Panc1 (cell line): Measurements from ENCODE around the gene CLDN11. TPM values are rescaled to one million over a fixed set of nuclear protein-coding genes. Genes with fewer than 3 reads are reported as not detected.

Source experiments
- ATAC-seq: fragments of 200-7000 bp; cut with Tn5 transposase; 2 replicates; pipeline ENCODE4 v1.9.1; 2020; ENCODE audit warnings: mild to moderate bottlenecking, moderate library complexity
- BruUV-seq: library from RNA; stranded (reverse); fragments of 400-500 nt; replicated peaks from 2 replicates; lab custom pipeline; 2021; lab: Mats Ljungman, UMichigan
- CTCF ChIA-PET: fragments of 300-600 bp; sonication (Branson Sonifier 250); formaldehyde crosslinking; loops from one replicate; lab custom pipeline; 2022; ENCODE audit warnings: antibody characterized with exemption; lab: Charles Lee
- POLR2A ChIA-PET: fragments of 300-600 bp; sonication (Branson Sonifier 250); formaldehyde crosslinking; loops from one replicate; lab custom pipeline; 2022; ENCODE audit warnings: antibody characterized with exemption; lab: Charles Lee
- DNase-seq: peaks from one replicate; pipeline ENCODE4 v3.0.0-alpha.2; 2010; ENCODE audit warnings: low read depth, low spot score
- H3K27ac ChIP-seq: 2 replicates; pipeline ENCODE4 v1.5.1; 2011; ENCODE audit warnings: mild to moderate bottlenecking, low read length, inconsistent platforms
- H3K27me3 ChIP-seq: fragments of 200-500 bp; sonication (Bioruptor generic); 2 replicates; pipeline ENCODE4 v1.6.0; 2014; ENCODE audit warnings: low read length, inconsistent platforms; ENCODE audit not compliant: control insufficient read depth, insufficient read depth
- H3K36me3 ChIP-seq: fragments of 200-500 bp; sonication (Bioruptor generic); 2 replicates; pipeline ENCODE4 v1.5.1; 2014; ENCODE audit warnings: inconsistent platforms, mild to moderate bottlenecking, low read length, moderate library complexity; ENCODE audit not compliant: control insufficient read depth, insufficient read depth
- H3K4me1 ChIP-seq: 2 replicates; pipeline ENCODE4 v1.5.1; 2011; ENCODE audit warnings: inconsistent platforms, mild to moderate bottlenecking, low read length, moderate library complexity; ENCODE audit not compliant: control insufficient read depth, insufficient read depth
- H3K4me3 ChIP-seq, 2 experiments: 2 replicates each; pipeline ENCODE4 v1.5.1; 2011 to 2012; ENCODE audit warnings: low read depth in 2 of 2, low read length in 2 of 2, mild to moderate bottlenecking in 2 of 2, inconsistent platforms in 1 of 2, moderate library complexity in 1 of 2
- H3K9me3 ChIP-seq: fragments of 200-500 bp; sonication (Bioruptor generic); 2 replicates; pipeline ENCODE4 v1.5.1; 2014; ENCODE audit warnings: low read depth, mild to moderate bottlenecking, inconsistent platforms, low read length, moderate library complexity; ENCODE audit not compliant: control insufficient read depth, insufficient read depth
- CTCF ChIP-seq: fragments of 450-650 bp; IDR thresholded peaks from 2 replicates; pipeline ENCODE4 v1.5.1; 2017; ENCODE audit warnings: mild to moderate bottlenecking
- POLR2AphosphoS5 ChIP-seq: IDR thresholded peaks from 2 replicates; pipeline ENCODE4 v1.6.1; 2012; ENCODE audit warnings: mild to moderate bottlenecking, low read depth, low read length, moderate library complexity
- REST ChIP-seq, 2 experiments: IDR thresholded peaks; 2 replicates each; pipeline ENCODE4 v1.6.1; 2011 to 2012; ENCODE audit warnings: low read depth in 2 of 2, control low read depth in 1 of 2, low read length in 1 of 2, mild to moderate bottlenecking in 1 of 2, moderate library complexity in 1 of 2; ENCODE audit not compliant: insufficient read depth in 1 of 2
- SIN3A ChIP-seq: IDR thresholded peaks from 2 replicates; pipeline ENCODE4 v1.6.1; 2012; ENCODE audit warnings: low read depth, mild to moderate bottlenecking, low read length, moderate library complexity, borderline replicate concordance; ENCODE audit not compliant: insufficient read depth
- TCF7L2 ChIP-seq: IDR thresholded peaks from 2 replicates; pipeline ENCODE4 v1.6.1; 2011; ENCODE audit warnings: mild to moderate bottlenecking, low read depth, low read length, inconsistent platforms
- in situ Hi-C: cut with HindIII; loops from 2 replicates; pipeline ENCODE4 v1.10.0; 2016; ENCODE audit warnings: low sequenced_read_pairs, low pct_unique_long_range_greater_than_20kb
- intact Hi-C: fragments of 100-400 bp; cut with micrococcal nuclease; formaldehyde crosslinking; loops from one replicate; pipeline ENCODE4 v1.10.0; 2022; ENCODE audit not compliant: unreplicated experiment
- total RNA-seq: library from RNA; stranded (reverse); gene quantifications from one replicate; pipeline ENCODE4 v1.2.1, GENCODE V29; 2021; ENCODE audit not compliant: unreplicated experiment

CLDN11 gene
- total RNA-seq, 1 experiment from 2014 or later = 1.9 TPM

- no peak for ATAC-seq
- H3K27ac ChIP-seq = no peak overlapping the region
- intact Hi-C loops (no loop called here), in situ Hi-C loops (no loop called here)
- BruUV-seq = no TSS peak
- POLR2A ChIA-PET = no interaction called here
- H3K4me3 ChIP-seq = no peak overlapping the region
- no peaks in the 10 kb centered on the region for H3K9me3 ChIP-seq
- DNase-seq = no peak
- no peaks in the 10 kb centered on the region for H3K27me3 ChIP-seq
- TF ChIP-seq POLR2AphosphoS5 = no peak
- no peaks in the 10 kb centered on the region for H3K36me3 ChIP-seq
- no peaks in the 10 kb centered on the region for H3K4me1 ChIP-seq
- CTCF ChIA-PET = no interaction called here
These were observed 46.3 kb upstream of the CLDN11 start for GRCh38 chr3:170372190-170372879.

GRCh38 chr3:170383567-170383966 lies 35.1 kb upstream of the CLDN11 start:
- no peak for DNase-seq
- H3K4me1 ChIP-seq = no peaks in the 10 kb centered on the region
- intact Hi-C loops = no loop called here
- H3K36me3 ChIP-seq = peaks cover 4% of the 10 kb centered on the region; the same call in 1 of the 2 replicates
- ATAC-seq = no peak; the same call in 1 of the 2 replicates
- H3K27me3 ChIP-seq = no peaks in the 10 kb centered on the region
- CTCF ChIA-PET = interaction anchor here (0.6 kb wide), 1 partner anchor 233 kb away, joined by 6 read pairs; no protein-coding TSS in a partner anchor
- H3K27ac ChIP-seq = no peak overlapping the region
- BruUV-seq = no TSS peak
- POLR2A ChIA-PET = interaction anchor here (0.6 kb wide), 1 partner anchor 14 kb away, joined by 10 read pairs; no protein-coding TSS in a partner anchor
- in situ Hi-C loops = no loop called here
- no peaks in the 10 kb centered on the region for H3K9me3 ChIP-seq
- no peak for TF ChIP-seq REST (IDR thresholded peaks at IDR 0.05; ENCODE audit: insufficient read depth in 1 of 2, low read depth in 2 of 2, low read length in 1 of 2)
- TF ChIP-seq POLR2AphosphoS5 = no peak
- TF ChIP-seq CTCF = no peak
- TF ChIP-seq SIN3A = no peak
- TF ChIP-seq TCF7L2 = no peak
- no peak overlapping the region for H3K4me3 ChIP-seq

- H3K27me3 ChIP-seq = no peaks in the 10 kb centered on the region
- no peaks in the 10 kb centered on the region for H3K9me3 ChIP-seq
- no peak for DNase-seq
- H3K36me3 ChIP-seq = peaks cover 7% of the 10 kb centered on the region; the same call in 1 of the 2 replicates
- no TSS peak for BruUV-seq
- in situ Hi-C loops (no loop called here), intact Hi-C loops (no loop called here)
- H3K4me1 ChIP-seq = no peaks in the 10 kb centered on the region
- no peak overlapping the region for H3K4me3 ChIP-seq
- TF ChIP-seq SIN3A (no peak), TCF7L2 (no peak), POLR2AphosphoS5 (no peak), REST (IDR thresholded peaks at IDR 0.05; ENCODE audit: insufficient read depth in 1 of 2, low read depth in 2 of 2, low read length in 1 of 2) (no peak), CTCF (no peak)
- H3K27ac ChIP-seq = no peak overlapping the region
- ChIA-PET POLR2A (no interaction called here), CTCF (no interaction called here)
- no peak for ATAC-seq
These were observed 32.2 kb upstream of the CLDN11 start for GRCh38 chr3:170386468-170386867.
